ENCODE measurements around the gene SEMA3E.

The SEMA3E gene

DNA sequence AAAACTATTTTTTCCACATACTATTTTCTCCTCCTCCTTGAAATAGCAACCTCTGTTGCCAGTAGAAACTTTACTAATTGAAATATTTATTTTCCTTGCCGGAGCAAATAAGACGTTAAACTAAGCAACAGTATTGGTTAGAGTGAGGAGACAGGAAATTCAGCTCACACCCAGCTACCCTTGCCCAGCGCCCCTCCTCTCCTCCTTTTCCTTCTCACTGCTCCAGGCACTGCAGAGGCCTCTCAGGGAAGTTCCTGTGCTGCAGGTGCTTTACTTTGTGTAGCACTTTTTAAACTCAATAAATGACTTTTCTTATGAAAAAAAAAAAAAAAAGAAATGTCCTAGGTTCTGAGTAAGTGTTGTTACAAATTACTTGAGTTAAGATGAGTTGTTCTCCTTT is 134.0 kb downstream of the SEMA3E start:
- TF ChIP-seq CTCF (IDR thresholded peaks at IDR 0.05; ENCODE audit: extremely low read depth, missing control alignments) = no peak

DNA sequence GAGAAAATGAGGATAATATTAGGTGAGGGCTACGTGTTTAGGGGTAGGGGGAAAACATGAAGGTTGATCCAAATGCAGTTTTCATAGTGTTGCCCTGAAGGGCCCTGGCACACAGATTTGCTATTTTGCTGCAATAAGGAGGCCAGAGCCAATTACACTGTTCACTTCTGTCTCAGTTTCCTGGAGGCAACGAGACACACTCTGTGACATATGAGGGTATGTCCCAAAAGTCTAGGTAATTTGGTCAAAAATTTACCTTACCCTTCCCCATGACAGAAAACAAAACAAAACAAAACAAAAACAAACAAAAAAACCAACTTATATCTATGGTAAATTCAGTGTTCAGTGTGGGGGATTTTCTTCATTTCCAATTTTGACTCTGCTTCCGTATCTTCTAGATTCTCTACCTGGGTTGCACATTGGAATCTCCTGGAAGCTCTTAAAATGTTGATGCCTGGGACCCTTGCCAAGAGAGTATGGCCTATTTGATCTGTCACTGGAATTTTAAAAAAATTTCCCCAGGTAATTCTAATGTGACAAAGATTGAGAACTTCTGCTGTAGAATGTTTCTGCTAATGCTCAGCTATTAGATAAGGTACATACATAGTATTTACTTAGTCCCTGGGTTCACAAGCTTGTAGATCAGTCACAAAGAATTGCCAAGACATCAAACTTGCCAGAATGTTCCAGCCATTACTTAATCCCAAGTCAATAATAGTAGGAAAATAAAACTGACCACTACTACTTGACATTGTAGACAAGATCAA is 139.5 kb downstream of the SEMA3E start:
- no peak for DNase-seq (ENCODE audit: low spot score)
- no peak for TF ChIP-seq CTCF (IDR thresholded peaks at IDR 0.05; ENCODE audit: extremely low read depth, missing control alignments)

More for the DNA sequence above, 134.0 kb downstream of the SEMA3E start:
- DNase-seq (ENCODE audit: low spot score) = no peak

DNA sequence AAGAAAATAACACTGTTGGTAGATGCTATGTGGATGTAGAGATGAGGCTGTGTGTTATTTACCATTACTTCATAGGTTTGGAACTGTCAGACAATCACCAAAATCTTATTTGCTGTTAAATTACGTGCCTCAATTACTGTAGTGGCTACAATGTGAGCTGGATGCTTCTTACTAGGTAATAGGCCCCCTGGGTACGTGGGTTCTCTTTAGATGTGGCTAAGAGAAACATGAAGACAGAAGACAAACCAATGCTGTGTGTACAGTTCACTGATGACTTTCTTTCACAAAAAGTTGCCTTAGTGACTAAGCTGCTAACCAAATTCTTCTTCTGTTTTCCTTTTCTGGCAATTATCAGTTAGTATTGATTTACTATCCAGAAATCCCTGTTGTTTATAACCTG is 144.6 kb downstream of the SEMA3E start:
- no peak for TF ChIP-seq CTCF (IDR thresholded peaks at IDR 0.05; ENCODE audit: extremely low read depth, missing control alignments)
- DNase-seq (ENCODE audit: low spot score) = no peak

DNA sequence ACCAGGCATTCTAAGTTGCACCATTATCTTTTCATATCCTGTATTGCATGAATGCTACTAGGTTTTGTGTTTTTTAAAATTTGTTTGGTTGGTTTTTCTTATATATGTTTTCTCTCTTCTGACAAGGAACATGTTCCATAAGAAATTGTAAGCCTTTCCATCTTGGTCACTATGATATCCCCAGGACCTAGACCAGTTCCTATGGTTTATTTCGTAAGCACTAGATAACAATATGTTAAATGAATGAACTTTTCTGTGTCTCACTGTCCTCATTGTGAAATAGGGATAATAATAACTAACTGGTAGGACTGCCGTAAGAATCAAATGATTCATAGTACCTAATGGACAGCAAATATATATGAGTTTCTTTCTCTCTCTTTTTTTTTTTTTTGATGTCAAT is 146.3 kb downstream of the SEMA3E start:
- no peak for TF ChIP-seq CTCF (IDR thresholded peaks at IDR 0.05; ENCODE audit: extremely low read depth, missing control alignments)
- no peak for DNase-seq (ENCODE audit: low spot score)

DNA sequence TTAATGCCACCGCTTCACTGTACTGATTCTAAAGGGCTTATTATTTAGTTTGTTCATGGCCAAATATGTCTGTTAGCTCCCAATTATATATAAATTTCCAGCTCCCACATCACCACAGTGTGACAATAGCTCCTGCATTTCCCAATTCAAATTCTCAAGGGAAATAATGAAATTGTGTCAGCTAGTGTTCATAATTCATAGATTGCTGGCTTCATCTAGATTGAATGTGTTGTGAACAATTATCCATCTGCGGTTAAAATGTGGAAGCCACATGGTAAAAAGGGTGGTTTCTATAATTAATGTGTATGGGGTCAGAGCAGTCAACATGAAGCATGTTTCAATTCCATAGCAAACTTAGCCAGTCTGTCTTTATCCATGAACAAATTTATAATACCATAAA is 154.3 kb downstream of the SEMA3E start:
- TF ChIP-seq CTCF (IDR thresholded peaks at IDR 0.05; ENCODE audit: extremely low read depth, missing control alignments) = no peak
- no peak for DNase-seq (ENCODE audit: low spot score)

DNA sequence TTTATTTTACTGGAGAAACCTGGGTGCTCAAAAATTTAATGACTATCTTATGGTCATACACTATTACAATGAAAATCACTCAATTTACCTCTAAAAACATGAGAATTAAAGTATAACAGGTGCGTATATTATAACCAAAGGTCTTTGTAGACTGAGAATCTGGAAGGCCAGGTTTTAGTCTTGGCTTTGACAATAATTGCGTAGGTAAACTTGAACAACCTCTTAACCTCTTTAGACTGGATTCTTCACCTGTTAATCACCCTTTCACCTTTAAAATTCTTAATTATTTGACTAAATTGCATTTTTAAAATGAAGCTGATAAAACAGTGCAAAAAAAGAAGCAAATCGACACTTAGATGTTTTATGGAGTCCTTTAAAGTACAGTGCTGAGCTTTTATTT is 156.1 kb downstream of the SEMA3E start:
- no peak for TF ChIP-seq CTCF (IDR thresholded peaks at IDR 0.05; ENCODE audit: extremely low read depth, missing control alignments)
- DNase-seq (ENCODE audit: low spot score) = no peak

DNA sequence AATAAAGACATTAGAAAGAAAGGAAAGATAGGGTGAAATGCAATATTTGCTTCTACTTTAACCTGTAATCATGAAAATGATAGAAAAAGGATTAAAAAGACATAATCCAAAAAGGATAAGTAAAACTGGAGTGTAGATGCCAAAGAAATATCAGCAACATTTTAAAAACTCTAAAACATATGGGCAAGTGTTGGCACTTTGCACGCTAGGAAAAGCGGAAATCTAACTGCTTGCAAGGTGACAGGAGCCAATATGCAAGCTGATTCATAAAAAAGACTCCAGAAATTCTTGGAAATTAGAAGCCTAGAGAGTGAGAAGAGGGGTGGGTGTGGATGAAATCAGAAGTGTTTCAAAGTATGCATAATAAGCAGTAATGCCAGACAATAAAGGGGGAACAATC is 161.1 kb downstream of the SEMA3E start:
- no peak for DNase-seq (ENCODE audit: low spot score)
- TF ChIP-seq CTCF (IDR thresholded peaks at IDR 0.05; ENCODE audit: extremely low read depth, missing control alignments) = no peak

All from GM20000 (cell line).